GM12874 (cell line): ENCODE data around the gene AWAT2.

Source experiments
- TF ChIP-seq, protein P1 (sequence below): IDR thresholded peaks from 2 replicates; pipeline ENCODE4 v1.5.1; 2011; ENCODE audit warnings: low read depth, mild to moderate bottlenecking, control low read depth, low read length, moderate library complexity; ENCODE audit not compliant: insufficient read depth

Gene AWAT2

GRCh38 chrX:70052895-70053615, 3.3 kb upstream of the AWAT2 start:
- TF ChIP-seq, protein P1, sequence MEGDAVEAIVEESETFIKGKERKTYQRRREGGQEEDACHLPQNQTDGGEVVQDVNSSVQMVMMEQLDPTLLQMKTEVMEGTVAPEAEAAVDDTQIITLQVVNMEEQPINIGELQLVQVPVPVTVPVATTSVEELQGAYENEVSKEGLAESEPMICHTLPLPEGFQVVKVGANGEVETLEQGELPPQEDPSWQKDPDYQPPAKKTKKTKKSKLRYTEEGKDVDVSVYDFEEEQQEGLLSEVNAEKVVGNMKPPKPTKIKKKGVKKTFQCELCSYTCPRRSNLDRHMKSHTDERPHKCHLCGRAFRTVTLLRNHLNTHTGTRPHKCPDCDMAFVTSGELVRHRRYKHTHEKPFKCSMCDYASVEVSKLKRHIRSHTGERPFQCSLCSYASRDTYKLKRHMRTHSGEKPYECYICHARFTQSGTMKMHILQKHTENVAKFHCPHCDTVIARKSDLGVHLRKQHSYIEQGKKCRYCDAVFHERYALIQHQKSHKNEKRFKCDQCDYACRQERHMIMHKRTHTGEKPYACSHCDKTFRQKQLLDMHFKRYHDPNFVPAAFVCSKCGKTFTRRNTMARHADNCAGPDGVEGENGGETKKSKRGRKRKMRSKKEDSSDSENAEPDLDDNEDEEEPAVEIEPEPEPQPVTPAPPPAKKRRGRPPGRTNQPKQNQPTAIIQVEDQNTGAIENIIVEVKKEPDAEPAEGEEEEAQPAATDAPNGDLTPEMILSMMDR: no peak

- TF ChIP-seq, protein P1: no peak
These were observed 332 bp downstream of the AWAT2 start for GRCh38 chrX:70049406-70049805.

DNA sequence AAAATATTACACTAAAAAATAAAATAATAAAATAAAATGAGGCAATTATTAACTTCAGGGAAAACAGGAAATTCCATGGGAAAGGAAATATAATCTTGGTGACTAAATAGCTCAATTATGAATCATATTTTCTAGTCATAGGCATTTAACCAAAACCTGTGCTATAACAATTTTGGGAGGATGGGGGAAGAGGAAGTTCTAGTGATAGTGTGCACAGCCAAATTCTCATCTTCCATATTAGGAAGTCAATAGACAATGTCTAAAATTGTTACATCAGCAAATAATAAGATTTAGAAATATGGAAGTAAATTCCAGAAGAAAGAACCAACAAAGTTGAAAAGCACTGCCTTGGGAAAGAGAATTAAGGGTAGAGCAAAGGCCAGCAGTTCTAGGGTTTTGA, 2.8 kb downstream of the AWAT2 start:
- TF ChIP-seq, protein P1: no peak

- TF ChIP-seq, protein P1: no peak
These were observed 5.0 kb downstream of the AWAT2 start for GRCh38 chrX:70044541-70045245.

DNA sequence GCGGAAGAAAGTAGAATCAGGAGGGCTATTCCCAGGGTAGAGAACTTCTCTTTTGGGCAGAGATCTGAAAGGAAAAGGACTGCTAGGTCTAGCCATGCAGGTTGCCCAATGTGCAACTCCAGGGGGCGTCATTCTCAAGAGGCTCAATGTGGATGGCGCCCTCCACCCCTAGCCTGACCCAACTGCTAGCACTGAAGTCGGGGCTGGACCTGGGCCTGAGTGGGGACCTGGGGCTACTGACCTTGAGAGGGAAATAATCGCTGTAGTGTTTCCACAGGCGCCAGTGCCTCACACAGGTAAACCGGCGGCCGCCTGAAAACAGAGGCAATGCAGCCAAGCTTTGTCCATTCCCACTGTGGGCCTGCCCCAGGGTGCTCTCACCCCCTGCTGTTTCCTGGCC, 6.1 kb downstream of the AWAT2 start:
- TF ChIP-seq, protein P1: no peak

GRCh38 chrX:70042399-70043371, 7.1 kb downstream of the AWAT2 start:
- TF ChIP-seq, protein P1: no peak

DNA sequence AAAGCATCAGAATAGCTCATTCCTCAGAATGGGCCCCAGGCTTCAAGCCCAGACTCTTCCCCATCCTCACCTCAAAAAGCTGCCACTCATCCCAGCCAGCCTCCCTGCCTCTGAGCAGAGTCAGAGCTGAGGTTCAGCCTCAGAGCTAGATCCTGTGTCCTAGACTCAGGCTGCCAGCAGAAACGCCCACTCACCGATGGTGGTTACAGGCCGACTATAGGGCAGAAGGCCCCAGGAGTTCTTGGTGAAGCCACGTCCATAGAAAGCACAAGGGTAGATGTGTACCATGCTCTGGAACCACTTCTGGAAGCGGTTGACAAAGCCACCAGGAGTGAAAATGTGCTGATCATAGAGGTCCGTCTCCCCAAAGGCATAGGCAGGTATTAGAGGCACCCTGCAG, 7.7 kb downstream of the AWAT2 start:
- TF ChIP-seq, protein P1: no peak
